DND-41 (cell line): ENCODE results near the gene TRPT1.

Experiments used
- EZH2 ChIP-seq: IDR thresholded peaks from 3 replicates; pipeline ENCODE4 v1.6.1; 2012; ENCODE audit warnings: borderline replicate concordance, low read depth, mild to moderate bottlenecking, moderate library complexity, low read length, inconsistent platforms; ENCODE audit not compliant: severe bottlenecking
- TF ChIP-seq, protein P1 (sequence below): IDR thresholded peaks from 2 replicates; pipeline ENCODE4 v1.5.1; 2012; ENCODE audit warnings: borderline replicate concordance, low read length, moderate library complexity, mild to moderate bottlenecking; ENCODE audit not compliant: poor library complexity, severe bottlenecking; ENCODE audit errors: extremely low read depth

DNA sequence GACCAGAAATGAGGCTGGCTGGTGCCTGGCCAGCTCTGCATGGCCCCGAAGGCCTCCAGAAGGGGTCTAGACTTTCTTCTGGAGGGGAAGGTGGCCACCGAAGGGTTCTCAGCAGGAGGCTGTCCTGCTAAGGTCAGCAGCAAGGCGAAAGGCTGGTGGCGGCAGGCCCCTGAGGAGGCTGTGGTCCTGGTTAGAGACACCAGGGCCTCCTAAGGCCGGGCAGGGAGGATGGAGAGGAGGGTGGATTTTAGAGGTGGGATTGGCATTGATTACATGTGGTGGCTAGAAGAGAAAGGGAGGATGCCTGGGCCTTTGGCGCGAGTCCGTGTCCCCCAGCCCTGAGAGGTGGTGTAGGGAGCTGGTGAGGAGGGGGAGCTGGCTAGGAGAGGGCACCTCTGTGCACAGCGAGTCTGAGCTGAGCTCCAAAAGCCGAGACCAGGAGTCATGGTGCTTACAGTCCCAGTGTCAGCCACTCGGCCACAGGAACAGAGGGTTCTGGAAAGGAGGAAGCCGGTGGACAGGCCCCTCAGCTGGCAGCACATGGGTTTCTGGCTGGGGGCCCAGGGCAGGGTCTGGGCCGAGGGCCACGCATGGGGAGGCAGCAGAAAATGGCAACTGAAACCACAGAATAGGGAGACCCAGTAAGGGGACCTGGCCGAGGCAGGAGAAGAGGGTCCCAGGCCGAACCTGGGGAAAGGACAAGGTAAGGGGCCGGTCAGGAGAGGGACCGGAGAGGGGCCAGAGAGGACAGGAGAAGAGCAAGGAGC, 17.0 kb downstream of the TRPT1 start:
- TF ChIP-seq, protein P1, sequence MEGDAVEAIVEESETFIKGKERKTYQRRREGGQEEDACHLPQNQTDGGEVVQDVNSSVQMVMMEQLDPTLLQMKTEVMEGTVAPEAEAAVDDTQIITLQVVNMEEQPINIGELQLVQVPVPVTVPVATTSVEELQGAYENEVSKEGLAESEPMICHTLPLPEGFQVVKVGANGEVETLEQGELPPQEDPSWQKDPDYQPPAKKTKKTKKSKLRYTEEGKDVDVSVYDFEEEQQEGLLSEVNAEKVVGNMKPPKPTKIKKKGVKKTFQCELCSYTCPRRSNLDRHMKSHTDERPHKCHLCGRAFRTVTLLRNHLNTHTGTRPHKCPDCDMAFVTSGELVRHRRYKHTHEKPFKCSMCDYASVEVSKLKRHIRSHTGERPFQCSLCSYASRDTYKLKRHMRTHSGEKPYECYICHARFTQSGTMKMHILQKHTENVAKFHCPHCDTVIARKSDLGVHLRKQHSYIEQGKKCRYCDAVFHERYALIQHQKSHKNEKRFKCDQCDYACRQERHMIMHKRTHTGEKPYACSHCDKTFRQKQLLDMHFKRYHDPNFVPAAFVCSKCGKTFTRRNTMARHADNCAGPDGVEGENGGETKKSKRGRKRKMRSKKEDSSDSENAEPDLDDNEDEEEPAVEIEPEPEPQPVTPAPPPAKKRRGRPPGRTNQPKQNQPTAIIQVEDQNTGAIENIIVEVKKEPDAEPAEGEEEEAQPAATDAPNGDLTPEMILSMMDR: no peak
- TF ChIP-seq EZH2: no peak
